D721Med (cell line): ENCODE measurements around the gene MRM3.

Experiments used
- DNase-seq: peaks from one replicate; pipeline ENCODE4 v3.0.0; 2011; ENCODE audit warnings: low spot score; ENCODE audit not compliant: insufficient read length
- FAIRE-seq: peaks from 2 replicates; lab custom pipeline; 2011; peaks lifted over from hg19 to GRCh38; lab: Jason Lieb, UNC
- TF ChIP-seq, protein P1 (sequence below): IDR thresholded peaks from 2 replicates; pipeline ENCODE4 v1.5.1; 2012; ENCODE audit warnings: mild to moderate bottlenecking, control low read depth; ENCODE audit not compliant: insufficient read depth; ENCODE audit errors: missing control alignments

Gene MRM3

DNA sequence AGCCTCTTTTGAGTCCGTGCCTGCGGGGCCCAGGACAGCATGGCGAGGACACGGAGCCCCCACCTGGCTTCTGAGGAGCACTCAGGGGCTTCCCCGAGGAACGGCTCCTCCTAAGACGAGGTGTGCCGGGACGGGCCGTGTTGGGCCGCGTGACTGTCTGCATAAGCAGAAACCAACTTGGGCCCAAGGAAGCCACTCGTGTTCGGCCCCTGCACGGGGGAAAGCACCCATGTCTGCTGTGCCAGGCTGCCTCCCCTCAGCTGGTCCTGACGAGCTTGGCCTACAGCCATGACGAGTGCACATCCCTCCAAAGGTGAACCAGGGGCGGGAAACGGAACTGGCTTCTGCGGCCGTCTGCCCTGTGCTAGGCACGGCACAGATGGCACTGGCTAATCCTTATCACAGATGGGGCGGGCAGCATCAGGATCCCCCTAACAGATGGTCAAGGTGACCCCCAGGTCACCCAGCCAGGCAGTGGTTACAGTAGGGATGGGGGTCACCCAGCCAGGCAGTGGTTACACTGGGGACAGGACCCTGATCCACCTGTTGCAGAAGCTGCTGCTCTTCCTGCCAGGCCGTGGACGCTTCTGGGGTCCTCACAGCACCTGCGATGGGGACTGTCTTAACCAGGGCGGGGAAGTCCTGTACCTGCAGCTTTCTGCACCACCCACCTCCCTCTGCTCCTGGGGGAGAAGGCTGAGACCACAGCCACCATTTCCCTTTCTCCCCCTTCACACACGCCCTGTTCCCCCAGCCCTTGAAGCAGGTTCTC is 25.6 kb downstream of the MRM3 start:
- TF ChIP-seq, protein P1, sequence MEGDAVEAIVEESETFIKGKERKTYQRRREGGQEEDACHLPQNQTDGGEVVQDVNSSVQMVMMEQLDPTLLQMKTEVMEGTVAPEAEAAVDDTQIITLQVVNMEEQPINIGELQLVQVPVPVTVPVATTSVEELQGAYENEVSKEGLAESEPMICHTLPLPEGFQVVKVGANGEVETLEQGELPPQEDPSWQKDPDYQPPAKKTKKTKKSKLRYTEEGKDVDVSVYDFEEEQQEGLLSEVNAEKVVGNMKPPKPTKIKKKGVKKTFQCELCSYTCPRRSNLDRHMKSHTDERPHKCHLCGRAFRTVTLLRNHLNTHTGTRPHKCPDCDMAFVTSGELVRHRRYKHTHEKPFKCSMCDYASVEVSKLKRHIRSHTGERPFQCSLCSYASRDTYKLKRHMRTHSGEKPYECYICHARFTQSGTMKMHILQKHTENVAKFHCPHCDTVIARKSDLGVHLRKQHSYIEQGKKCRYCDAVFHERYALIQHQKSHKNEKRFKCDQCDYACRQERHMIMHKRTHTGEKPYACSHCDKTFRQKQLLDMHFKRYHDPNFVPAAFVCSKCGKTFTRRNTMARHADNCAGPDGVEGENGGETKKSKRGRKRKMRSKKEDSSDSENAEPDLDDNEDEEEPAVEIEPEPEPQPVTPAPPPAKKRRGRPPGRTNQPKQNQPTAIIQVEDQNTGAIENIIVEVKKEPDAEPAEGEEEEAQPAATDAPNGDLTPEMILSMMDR = no peak
- peak; percentile 75 for DNase-seq
- no peak for FAIRE-seq

DNA sequence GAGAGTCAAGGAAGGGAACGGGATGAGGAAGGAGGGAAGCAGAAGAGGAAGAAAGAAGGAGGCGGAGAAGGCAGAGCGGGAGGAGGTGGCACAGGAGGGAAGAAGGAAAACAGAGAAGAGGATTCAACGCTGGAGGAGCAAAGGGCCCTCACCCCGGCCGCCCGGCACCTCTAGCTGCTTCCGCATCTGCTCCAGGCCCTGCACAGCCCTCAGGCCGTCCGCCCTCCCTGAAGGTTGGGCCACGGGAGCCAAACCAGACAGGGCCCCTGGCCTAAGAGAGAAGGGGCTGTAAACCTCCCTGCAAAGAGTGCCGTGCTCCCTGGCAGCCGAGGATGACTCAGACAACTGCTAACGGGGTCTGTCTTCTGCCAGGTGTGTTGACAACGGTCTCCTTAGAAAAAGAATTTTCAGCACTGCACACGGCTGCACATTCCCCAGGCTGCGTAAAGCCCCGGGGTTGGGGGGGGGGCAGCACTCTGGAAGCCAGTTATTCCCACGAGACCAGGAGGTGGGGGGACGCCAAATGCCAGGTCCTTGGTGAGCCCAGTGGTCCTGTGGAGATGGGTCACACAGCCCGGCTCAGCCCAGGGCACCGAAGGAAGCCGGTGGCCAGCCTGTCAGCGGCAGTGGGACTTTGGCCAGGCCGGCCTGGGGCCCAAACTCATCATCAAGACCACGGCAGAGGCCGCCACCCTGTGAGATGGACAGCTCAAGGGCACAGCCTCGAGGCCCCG is 29.1 kb downstream of the MRM3 start:
- TF ChIP-seq, protein P1 = no peak
- DNase-seq = no peak
- no peak for FAIRE-seq

DNA sequence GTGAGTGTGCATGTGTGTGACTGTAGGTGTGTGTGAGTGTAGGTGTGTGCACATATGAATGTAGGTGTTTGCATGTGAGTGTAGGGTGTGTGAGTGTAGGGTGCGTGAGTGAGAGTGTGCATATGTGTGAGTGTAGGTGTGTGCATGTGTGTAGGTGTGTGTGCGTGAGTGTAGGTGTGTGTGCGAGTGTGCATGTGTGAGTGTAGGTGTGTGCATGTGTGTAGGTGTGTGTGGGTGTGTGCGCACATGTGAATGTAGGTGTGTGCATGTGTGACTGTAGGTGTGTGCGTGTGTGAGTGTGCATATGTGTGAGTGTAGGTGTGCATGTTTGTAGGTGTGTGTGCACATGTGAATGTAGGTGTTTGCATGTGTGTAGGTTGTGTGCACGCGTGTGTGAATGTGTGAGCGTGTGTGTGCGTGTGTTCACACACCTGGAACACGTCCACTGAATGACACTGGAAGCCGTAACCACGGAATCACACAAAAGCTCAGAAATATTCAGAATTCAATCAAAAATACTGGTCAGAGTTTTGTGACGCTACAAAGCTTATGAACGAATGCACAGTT is 30.6 kb downstream of the MRM3 start:
- TF ChIP-seq, protein P1 = no peak
- DNase-seq (no peak), FAIRE-seq (no peak)

DNA sequence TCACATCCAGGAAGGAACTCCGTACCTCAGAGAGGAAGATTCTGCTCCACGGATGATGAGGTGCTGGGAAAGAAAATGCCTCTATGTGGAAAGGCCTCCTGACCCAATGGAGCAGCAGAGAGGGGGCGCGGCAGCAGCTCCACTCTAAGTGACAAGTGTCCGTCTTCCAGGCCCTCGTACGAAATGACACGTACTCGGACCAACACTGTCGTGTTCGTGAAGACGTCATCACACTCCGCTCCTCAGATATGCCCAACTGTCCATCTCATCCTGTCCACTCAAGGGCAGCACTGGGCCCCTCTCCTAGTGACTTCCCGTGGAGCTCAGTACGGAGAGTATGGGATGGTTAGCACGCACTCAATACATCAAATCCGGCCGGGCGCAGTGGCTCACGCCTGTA is 32.2 kb downstream of the MRM3 start:
- TF ChIP-seq, protein P1 = no peak
- DNase-seq (no peak), FAIRE-seq (no peak)

DNA sequence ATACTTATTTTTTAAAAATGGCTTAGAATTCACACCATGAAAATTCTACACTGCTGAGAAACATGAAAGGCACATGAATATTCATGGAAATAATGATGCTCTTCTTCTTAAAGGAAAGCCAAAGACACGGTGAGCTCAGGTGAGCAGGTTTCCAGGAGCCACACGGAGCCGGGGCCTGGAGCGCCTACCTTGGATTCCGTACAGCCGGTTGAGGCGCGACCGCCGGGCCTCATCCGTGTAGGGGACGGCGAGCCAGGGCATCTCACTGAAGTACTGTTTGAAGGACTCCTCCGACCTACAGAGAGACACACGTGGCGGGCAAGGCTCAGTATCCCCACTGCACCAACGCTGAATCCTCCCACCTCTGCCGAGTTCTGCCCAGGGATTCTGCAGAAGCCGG is 37.1 kb downstream of the MRM3 start:
- DNase-seq (no peak), FAIRE-seq (no peak)
- TF ChIP-seq, protein P1 = no peak

DNA sequence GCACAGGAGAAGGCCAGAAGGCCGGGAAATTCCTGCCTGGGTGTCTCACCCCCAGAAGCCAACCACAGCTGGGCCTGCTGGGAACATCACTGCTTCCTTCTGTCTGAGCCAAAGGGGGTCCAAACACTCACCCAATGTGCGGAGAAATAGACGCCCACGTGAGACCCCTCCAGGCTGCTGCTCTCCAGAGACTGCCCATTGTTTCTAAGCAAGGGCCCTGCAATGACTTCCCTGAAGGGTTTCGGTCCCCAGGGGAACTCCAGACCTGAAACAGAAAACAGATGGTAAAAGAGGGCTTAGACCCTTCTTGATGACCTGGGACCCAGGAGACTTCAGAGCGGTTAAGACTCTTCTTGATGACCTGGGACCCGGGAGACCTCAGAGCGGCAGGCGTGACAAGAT is 41.3 kb downstream of the MRM3 start:
- FAIRE-seq = peak; percentile 38

More for the DNA sequence above, 41.3 kb downstream of the MRM3 start:
- peak; percentile 59 for DNase-seq
- TF ChIP-seq, protein P1 = no peak
